Measurements from ENCODE around the gene TXN2.
A peak's percentile ranks its signal among the peaks of the same experiment; 100 is the strongest.

- TF ChIP-seq CTCF (IDR thresholded peaks at IDR 0.05) = peak; percentile 33 to 60 (median 52)
- no peak for TF ChIP-seq POLR2A (IDR thresholded peaks at IDR 0.05)
These were observed 5.4 kb upstream of the TXN2 start for GRCh38 chr22:36486619-36487384.
